Measurements from ENCODE around the gene SPEM1.
A peak's percentile ranks its signal among the peaks of the same experiment; 100 is the strongest.

Gene SPEM1

GRCh38 chr17:7403043-7403726 lies 16.9 kb upstream of the SPEM1 start:
- no peak for FAIRE-seq

GRCh38 chr17:7403727-7403976 lies 16.5 kb upstream of the SPEM1 start:
- no peak for FAIRE-seq

GRCh38 chr17:7403977-7404736 lies 16.0 kb upstream of the SPEM1 start, which contains the start of gene TMEM256:
Gene TMEM256 (minus strand): TSS chr17:7404097. CDS start chr17:7404084, 13 bp downstream.
- peak; percentile 95 for FAIRE-seq

- FAIRE-seq: no peak
These were observed 15.3 kb upstream of the SPEM1 start for GRCh38 chr17:7404737-7405349.

- FAIRE-seq: no peak
These were observed 14.5 kb upstream of the SPEM1 start for GRCh38 chr17:7405350-7406234.

GRCh38 chr17:7406235-7406825 lies 13.8 kb upstream of the SPEM1 start:
- FAIRE-seq: no peak

GRCh38 chr17:7407082-7407481 lies 13.0 kb upstream of the SPEM1 start:
- no peak for FAIRE-seq

GRCh38 chr17:7407485-7408251 lies 12.5 kb upstream of the SPEM1 start, which contains the start of gene NLGN2:
Gene NLGN2 (plus strand): TSS chr17:7407845. CDS start chr17:7408256, 411 bp downstream.
- no peak for FAIRE-seq

- no peak for FAIRE-seq
These were observed 11.8 kb upstream of the SPEM1 start for GRCh38 chr17:7408252-7408727.

GRCh38 chr17:7408863-7409262 lies 11.3 kb upstream of the SPEM1 start:
- FAIRE-seq: no peak

- no peak for FAIRE-seq
These were observed 10.4 kb upstream of the SPEM1 start for GRCh38 chr17:7409716-7410115.

- FAIRE-seq: no peak
These were observed 9.3 kb upstream of the SPEM1 start for GRCh38 chr17:7410634-7411426.

GRCh38 chr17:7411427-7411750 lies 8.7 kb upstream of the SPEM1 start:
- no peak for FAIRE-seq

GRCh38 chr17:7413346-7413985 lies 6.7 kb upstream of the SPEM1 start:
- FAIRE-seq: no peak

- no peak for FAIRE-seq
These were observed 5.3 kb upstream of the SPEM1 start for GRCh38 chr17:7414837-7415236.

GRCh38 chr17:7415784-7416183 lies 4.3 kb upstream of the SPEM1 start:
- no peak for FAIRE-seq

- no peak for FAIRE-seq
These were observed 3.8 kb upstream of the SPEM1 start for GRCh38 chr17:7416323-7416722.

- no peak for FAIRE-seq
These were observed 3.0 kb upstream of the SPEM1 start for GRCh38 chr17:7417056-7417655.

- no peak for FAIRE-seq
These were observed 1.5 kb upstream of the SPEM1 start for GRCh38 chr17:7418472-7419152.
